ENCODE data around the gene POLN.
A peak's percentile ranks its signal among the peaks of the same experiment; 100 is the strongest.
"Not testable (repeated sequence)": the region's sequence is repeated elsewhere in the genome, so short reads cannot be mapped to it uniquely, and the experiment has no call there.

POLN gene

DNA sequence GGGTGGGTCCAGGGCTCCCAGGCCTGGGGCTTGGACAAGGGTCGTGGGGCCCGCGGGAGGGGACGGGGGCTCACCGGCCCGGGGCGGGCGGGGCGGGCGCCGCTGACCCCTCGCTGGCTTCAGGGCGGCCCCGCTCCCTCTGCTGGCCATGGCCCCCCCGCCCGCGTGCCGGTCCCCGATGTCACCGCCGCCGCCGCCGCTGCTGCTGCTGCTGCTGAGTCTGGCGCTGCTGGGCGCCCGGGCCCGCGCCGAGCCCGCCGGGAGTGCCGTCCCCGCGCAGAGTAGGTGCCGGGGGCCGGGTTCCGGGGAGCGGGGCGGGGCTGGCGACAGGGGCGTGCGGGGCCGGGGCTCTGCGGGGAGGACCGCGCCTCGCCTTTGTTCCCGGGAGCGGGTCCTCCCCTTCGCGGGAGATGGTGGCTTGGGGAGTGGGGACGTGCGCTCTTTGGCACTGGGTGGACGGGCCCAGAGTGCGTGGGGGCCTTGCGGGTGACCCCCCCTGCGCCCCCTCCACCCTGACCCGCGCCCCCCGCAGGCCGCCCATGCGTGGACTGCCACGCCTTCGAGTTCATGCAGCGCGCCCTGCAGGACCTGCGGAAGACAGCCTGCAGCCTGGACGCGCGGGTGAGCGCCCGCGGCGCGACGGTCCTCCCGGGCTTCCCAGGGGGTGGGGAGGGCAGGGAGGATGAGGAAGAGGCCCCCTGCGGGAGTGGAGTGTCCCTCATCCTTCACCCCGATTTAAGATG is 199.5 kb downstream of the POLN start:
- no peak for DNase-seq (ENCODE audit: low read depth, low spot score)

DNA sequence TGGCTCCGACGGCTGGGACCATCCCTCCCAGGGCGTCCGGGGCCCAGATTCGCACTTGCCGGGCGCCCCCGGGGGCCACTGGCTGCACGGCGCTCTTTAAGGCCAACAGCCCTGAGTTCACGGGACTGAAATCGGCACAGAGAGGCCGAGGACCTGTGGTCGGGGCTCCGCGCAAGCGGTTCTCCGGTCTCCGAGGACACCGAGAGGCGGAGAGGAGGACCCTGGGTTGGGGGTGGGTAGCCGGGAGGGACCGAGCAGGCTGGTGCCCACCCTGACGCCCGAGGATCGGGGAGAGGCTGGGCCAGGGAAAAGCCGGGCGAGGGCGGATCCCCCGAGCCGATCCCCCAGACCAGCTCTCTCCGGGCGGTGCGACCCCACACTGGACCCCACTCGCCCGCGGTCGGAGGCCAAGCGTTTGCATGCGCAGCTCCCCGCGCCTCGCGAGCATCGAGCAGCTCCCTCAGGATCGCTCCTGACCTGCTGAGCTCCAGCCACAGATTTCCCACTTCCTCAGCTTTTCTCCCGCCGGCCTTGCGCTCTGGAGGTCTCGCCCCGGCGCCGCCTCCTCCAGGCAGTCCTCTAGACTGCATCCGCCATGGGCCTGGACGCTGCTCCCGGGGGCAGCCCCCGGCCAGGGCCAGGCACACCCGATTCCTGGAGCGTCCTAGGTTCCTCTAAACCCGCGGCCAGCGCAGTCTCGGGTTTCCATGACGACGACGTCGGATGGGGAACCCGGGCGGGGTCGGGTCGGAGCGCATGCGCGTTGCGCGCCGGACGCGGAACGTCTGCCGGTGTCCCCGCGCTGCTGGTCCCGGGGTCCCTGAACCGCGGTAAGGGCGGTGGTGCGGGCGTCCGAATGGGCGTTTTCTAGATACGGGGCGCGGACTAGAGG is 200.4 kb downstream of the POLN start:
- DNase-seq (ENCODE audit: low read depth, low spot score) = peak; percentile 54

DNA sequence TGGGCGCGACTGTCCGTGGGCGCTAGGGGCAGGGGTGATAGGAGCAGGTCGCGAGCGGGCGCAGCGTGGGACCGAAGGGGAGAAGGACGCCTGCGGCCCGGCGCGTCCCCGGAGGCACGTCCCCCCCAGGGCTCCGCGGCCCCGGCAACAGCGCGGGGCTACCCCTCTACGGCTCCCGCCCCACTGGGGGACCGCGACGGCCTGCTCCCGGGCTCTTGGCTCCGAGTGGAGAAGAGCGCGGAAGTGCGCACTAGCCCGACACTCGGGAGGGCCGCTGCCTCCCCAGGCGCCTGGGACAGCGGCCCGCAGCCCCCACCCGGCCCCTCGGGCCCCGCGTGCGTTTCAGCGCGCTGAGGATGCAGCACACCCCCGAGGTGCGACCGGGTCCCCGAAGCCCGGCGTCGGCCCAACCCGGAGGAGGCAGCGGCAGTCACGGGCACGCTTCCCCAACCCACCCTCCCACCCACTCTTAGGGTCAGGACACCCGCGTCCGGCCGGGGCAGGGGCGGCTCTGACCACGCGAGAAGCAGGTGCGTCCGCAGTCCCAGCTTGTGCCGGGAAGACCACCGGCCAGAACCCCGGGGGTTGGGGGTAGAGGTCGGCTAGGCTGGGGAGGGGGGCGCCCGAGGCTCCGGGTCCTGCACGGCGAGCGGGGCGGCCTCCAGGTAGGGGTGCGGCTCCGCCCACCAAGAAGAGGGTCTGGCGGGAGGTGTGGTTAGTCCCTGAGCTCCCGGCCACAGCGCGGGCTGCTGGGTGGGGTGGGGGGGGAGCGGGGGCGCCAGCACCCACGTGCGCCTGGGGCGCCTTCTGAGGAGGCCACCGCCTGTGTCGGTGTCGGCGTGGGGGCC is 201.3 kb downstream of the POLN start:
- DNase-seq (ENCODE audit: low read depth, low spot score) = no peak

DNA sequence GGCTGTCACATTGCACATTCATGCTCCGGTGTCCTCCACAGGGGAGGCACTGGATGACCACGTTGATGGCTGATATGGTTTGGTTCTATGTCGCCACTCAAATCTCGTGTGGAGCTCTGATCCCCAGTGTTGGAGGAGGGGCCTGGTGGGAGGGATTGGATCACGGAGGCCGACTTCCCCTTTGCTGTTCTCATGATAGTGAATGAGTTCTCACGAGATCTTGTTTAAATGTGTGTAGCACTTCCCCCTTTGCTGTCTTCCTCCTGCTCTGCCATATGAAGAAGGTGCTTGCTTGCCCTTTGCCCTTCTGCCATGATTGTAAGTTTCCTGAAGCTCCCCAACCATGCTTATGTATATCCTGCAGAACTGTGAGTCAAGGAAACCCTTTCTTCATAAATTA is 205.1 kb downstream of the POLN start:
- no peak for DNase-seq (ENCODE audit: low read depth, low spot score)

DNA sequence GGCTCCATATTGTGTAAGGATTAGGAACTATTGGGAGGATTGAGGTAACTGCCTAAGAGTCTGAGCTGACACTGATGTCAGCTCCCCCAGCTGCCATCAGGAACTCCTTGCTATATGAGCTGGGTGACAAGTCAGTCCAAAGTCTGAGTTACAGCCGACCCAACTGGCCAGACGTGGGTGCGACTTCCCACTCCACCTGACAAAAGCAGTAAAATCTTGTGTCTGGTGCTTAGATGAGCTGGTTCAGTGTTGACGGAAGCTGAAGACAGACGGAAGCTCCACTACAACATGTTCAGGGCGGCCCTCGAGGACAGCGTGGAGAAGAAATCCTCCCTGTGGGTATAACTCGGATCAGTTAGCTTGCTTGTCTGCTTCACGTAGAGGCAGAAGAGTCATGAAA is 205.6 kb downstream of the POLN start:
- DNase-seq (ENCODE audit: low read depth, low spot score) = no peak

DNA sequence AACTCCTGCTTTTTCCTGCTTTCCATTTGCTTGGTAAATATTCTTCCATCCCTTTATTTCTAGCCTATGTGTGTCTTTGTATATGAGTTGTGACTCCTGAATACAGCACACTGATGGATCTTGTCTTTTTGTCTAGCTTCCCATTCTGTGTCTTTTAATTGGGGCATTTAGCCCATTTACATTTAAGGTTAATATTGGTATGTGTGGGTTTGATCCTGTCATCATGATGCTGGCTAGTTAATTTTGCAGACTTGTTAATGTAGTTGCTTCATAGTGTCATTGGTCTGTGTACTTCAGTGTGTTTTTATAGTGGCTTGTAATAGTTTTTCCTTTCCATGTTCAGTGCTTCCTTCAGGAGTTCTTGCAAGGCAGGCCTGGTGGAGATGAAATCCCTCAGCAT is 210.8 kb downstream of the POLN start:
- DNase-seq (ENCODE audit: low read depth, low spot score) = not testable (repeated sequence)

DNA sequence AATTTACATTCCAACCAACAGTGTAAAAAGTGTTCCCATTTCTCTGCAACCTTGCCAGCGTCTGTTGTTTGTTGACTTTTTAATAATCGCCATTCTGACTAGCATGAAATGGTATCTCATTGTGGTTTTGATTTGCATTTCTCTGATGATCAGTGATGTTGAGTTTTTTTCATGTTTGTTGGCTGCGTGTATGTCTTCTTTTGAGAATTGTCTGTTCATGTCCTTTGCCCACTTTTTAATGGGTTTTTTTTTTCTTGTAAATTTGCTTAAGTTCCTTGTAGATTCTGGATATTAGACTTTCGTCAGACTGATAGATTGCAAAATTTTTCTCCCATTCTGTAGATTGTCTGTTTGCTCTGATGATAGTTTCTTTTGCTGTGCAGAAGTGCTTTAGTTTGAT is 214.8 kb downstream of the POLN start:
- not testable (repeated sequence) for DNase-seq (ENCODE audit: low read depth, low spot score)

DNA sequence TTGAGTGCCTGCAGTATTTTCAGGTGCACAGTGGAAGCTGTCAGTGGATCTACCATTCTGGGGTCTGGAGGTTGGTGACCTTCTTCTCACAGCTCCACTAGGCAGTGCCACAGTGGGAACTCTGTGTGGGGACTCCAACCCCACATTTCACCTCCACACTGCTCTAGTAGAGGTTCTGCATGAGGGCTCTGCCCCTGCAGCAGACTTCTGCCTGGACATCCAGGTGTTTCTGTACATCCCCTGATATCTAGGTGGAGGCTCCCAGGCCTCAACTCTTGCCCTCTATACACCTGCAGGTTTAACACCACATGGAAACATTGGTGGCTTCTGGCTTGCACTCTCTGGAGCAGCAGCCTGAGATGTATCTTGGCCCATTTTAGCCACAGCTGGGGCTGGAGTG is 216.1 kb downstream of the POLN start:
- DNase-seq (ENCODE audit: low read depth, low spot score) = no peak

DNA sequence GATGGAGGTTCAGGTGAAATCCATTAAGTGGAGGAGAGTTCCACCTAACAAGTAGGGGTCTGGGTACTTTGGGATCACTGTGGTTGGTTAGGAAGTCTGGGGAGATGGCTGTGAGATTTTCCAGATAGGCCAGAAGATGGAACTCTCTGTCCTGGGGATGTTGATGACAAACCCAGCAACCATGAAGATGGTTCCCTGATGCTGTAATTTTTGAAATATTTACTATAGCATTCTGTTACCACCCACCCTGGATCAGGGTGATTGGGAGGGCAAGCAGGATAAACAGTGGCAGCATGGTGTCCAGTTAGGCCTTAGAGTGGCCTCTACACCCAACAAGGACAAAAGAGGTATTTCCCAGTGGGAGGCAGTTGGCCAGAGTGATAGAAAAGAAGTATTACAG is 217.2 kb downstream of the POLN start:
- no peak for DNase-seq (ENCODE audit: low read depth, low spot score)

Data from iPS DF 19.7 (cell line).